ENCODE results near the gene AMBRA1.

- no peak for TF ChIP-seq POLR2A (IDR thresholded peaks at IDR 0.05)
- no peak for TF ChIP-seq CTCF (IDR thresholded peaks at IDR 0.05)
Observed at GRCh38 chr11:46407635-46408034, 186.2 kb downstream of the AMBRA1 start.
